KMS-11 (cell line): Measurements from ENCODE around the gene RPLP2.

Experiments used
- H2AFZ ChIP-seq: fragments of 200-600 bp; sonication (generic); 2 replicates; pipeline ENCODE4 v1.6.1; 2016; ENCODE audit warnings: antibody characterized with exemption, mixed run types, low read depth
- H3K27ac ChIP-seq: fragments of 200-600 bp; sonication (generic); 2 replicates; pipeline ENCODE4 v1.6.1; 2016; ENCODE audit warnings: mild to moderate bottlenecking, mixed run types
- H3K27me3 ChIP-seq: fragments of 200-600 bp; sonication (generic); 2 replicates; pipeline ENCODE4 v1.6.1; 2017; ENCODE audit warnings: mild to moderate bottlenecking, low read depth, mixed run types, moderate library complexity; ENCODE audit not compliant: insufficient read depth
- H3K36me3 ChIP-seq: fragments of 200-600 bp; sonication (generic); 2 replicates; pipeline ENCODE4 v1.6.1; 2017; ENCODE audit warnings: mild to moderate bottlenecking, mixed run types; ENCODE audit not compliant: insufficient read depth
- H3K4me1 ChIP-seq: fragments of 200-600 bp; sonication (generic); 2 replicates; pipeline ENCODE4 v1.6.1; 2016; ENCODE audit warnings: mild to moderate bottlenecking, low read depth, mixed run types; ENCODE audit not compliant: poor library complexity, severe bottlenecking
- H3K4me2 ChIP-seq: fragments of 200-600 bp; sonication (generic); 2 replicates; pipeline ENCODE4 v1.7.0; 2016; ENCODE audit warnings: mild to moderate bottlenecking, mixed run types
- H3K4me3 ChIP-seq: fragments of 200-600 bp; sonication (generic); IDR thresholded peaks from 2 replicates; pipeline ENCODE4 v1.6.1; 2017; ENCODE audit warnings: low read depth, low read length, mixed read lengths; ENCODE audit not compliant: insufficient read depth
- H3K79me2 ChIP-seq: fragments of 200-600 bp; sonication (generic); 2 replicates; pipeline ENCODE4 v1.6.1; 2016; ENCODE audit warnings: low read depth, mixed run types; ENCODE audit not compliant: insufficient read depth
- H3K9ac ChIP-seq: fragments of 200-600 bp; sonication (generic); 2 replicates; pipeline ENCODE4 v1.6.1; 2016; ENCODE audit warnings: mild to moderate bottlenecking, mixed run types
- H4K20me1 ChIP-seq: fragments of 200-600 bp; sonication (generic); 2 replicates; pipeline ENCODE4 v1.6.1; 2016; ENCODE audit warnings: mild to moderate bottlenecking, mixed run types; ENCODE audit not compliant: insufficient read depth
- CTCF ChIP-seq: fragments of 200-600 bp; sonication (generic); conservative IDR thresholded peaks from 2 replicates; pipeline ENCODE4 v1.6.1; 2017; ENCODE audit warnings: low read depth, mild to moderate bottlenecking, antibody characterized with exemption, low read length, moderate library complexity, mixed read lengths

Gene RPLP2

GRCh38 chr11:813456-814096 is 3.8 kb downstream of the RPLP2 start:
- Histone ChIP-seq H3K4me2 (no peak overlapping the region), H3K27ac (no peak overlapping the region), H3K4me3 (no peak overlapping the region), H3K79me2 (peaks cover 32% of the 10 kb centered on the region), H3K9ac (no peak overlapping the region), H3K4me1 (peaks cover 13% of the 10 kb centered on the region), H3K36me3 (peaks cover 6% of the 10 kb centered on the region; the same call in 1 of the 2 replicates), H3K27me3 (no peaks in the 10 kb centered on the region), H2AFZ (no peak overlapping the region), H4K20me1 (no peaks in the 10 kb centered on the region)
- TF ChIP-seq CTCF = no peak

- Histone ChIP-seq H4K20me1 (no peaks in the 10 kb centered on the region), H3K4me3 (no peak overlapping the region), H3K4me1 (peaks cover 17% of the 10 kb centered on the region), H3K79me2 (peaks cover 13% of the 10 kb centered on the region), H3K4me2 (no peak overlapping the region), H2AFZ (no peak overlapping the region), H3K9ac (no peak overlapping the region), H3K27me3 (no peaks in the 10 kb centered on the region), H3K36me3 (peaks cover 6% of the 10 kb centered on the region; the same call in 1 of the 2 replicates), H3K27ac (no peak overlapping the region)
- no peak for TF ChIP-seq CTCF
Measured at GRCh38 chr11:815675-816432, 6.1 kb downstream of the RPLP2 start.

GRCh38 chr11:816433-816779 is 6.6 kb downstream of the RPLP2 start:
- Histone ChIP-seq H3K27me3 (no peaks in the 10 kb centered on the region), H2AFZ (no peak overlapping the region), H3K36me3 (peaks cover 6% of the 10 kb centered on the region; the same call in 1 of the 2 replicates), H3K27ac (no peak overlapping the region), H3K4me1 (peaks cover 15% of the 10 kb centered on the region), H3K9ac (no peak overlapping the region), H3K4me2 (no peak overlapping the region), H3K4me3 (no peak overlapping the region), H3K79me2 (peaks cover 8% of the 10 kb centered on the region), H4K20me1 (no peaks in the 10 kb centered on the region)
- no peak for TF ChIP-seq CTCF

- Histone ChIP-seq H3K4me3 (no peak within 1 kb of the TSS), H3K27me3 (no peaks in the 10 kb centered on the region), H3K36me3 (no peaks in the 10 kb centered on the region), H3K79me2 (no peaks in the 10 kb centered on the region; the same call in 1 of the 2 replicates), H3K9ac (peak within 1 kb of the TSS; percentile 66), H2AFZ (peak within 1 kb of the TSS; percentile 47; the same call in 1 of the 2 replicates), H3K4me2 (peak within 1 kb of the TSS; percentile 81), H4K20me1 (no peaks in the 10 kb centered on the region), H3K4me1 (peaks cover 9% of the 10 kb centered on the region), H3K27ac (peak within 1 kb of the TSS; percentile 51)
- no peak for TF ChIP-seq CTCF
Measured at GRCh38 chr11:818396-819128, 8.8 kb downstream of the RPLP2 start, which contains the start of gene PNPLA2. Gene PNPLA2, plus strand, starts transcription at chr11:818914. Its CDS starts 805 bp downstream, at chr11:819719.
